IPS-NIHi11 (cell line): Measurements from ENCODE around the gene ADAM30.
"Not testable (repeated sequence)": the region's sequence is repeated elsewhere in the genome, so short reads cannot be mapped to it uniquely, and the experiment has no call there.

Source experiments
- DNase-seq: peaks from one replicate; pipeline ENCODE4 v3.0.0; 2012; ENCODE audit warnings: mixed read lengths, low spot score

Gene ADAM30

DNA sequence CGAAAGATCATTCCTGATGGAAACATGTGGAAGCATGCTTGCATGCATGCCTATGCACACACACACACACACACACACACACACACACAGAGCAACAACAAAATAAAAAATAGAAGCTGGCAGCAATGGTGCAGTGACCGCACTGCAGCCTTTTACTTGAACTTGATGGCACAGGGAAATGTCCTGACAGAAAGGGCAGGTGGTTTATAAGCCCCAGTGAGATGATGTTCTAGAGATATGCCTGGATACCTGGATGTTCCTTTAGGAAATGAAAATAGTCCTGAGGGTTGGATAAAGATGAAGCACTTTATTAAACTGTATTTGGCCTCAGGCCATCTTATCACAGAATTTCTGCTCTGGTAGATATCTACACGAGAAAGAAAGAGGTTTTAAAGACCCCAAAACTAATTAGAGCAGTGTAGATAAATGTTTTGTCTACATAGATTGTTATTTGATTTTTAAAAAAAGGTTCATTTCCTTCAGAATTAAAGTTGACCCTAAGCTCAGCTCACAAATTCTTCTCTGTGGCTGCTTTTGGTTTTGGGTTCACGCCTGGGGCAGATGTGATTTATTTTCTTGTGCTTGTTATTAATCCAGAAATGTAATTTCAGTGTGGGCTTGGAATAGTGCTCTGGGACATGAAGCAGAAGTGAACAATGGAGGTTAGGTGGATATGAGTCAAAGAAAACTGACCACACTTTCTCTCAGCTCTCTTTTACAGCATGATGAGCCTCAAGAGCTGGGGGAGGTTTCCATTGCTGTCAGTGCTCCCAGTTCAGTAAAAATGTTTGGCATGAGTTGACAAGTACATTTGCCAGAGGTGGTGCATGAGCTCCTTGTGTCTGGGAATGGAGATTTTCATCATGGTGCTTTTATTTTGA is 22.9 kb downstream of the ADAM30 start:
- no peak for DNase-seq

DNA sequence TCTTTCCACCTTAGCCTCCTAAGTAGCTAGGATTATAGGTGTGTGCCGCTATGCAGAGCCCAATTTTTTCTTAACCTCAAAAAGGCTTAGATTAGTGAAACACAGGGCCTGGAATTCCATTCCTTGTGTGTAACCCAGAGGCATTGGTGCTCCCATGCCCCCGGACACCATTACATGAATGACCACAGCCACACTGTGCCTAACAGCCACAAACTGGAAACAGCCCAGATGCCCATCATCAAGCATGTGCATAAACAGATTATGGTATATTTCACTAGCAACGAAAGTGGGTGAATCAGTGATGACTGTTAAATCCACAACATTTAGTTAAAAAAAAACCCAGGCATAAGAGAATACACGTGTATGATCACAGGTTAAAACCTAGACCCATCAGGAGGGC is 24.4 kb downstream of the ADAM30 start:
- DNase-seq, result no peak

DNA sequence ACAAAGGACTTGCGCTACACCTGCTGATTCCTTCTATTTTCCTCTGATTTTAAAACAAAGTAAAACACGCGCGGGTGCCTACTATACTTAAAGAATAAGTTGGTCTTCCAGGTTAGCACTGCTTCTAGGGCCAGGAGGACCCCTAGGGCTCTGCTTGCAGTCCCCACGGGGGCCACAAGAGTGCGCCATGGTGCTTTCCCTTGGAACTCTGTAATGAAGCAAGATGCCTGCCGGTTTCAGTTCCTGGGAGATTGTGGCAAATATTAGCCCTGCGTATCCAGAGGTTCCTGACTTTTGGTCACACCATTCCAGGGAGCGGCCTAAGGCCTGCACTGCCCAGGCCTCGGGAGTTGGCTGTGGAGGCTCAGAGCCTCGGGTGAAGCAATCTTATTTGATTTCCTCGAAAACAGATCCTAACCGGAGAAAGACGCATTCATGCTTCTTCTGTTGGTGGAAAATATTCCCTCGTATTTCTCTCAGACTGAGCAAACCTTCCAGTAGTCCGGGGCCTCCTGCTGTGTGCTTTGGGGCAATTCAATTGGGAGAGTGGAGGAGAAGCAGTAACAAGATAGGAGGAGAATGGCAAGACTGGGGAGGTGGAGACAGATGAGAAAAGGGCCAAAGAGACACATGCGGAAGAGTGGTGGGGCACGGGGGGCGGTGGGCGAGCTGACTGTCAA is 25.3 kb downstream of the ADAM30 start:
- peak; percentile 88 for DNase-seq

DNA sequence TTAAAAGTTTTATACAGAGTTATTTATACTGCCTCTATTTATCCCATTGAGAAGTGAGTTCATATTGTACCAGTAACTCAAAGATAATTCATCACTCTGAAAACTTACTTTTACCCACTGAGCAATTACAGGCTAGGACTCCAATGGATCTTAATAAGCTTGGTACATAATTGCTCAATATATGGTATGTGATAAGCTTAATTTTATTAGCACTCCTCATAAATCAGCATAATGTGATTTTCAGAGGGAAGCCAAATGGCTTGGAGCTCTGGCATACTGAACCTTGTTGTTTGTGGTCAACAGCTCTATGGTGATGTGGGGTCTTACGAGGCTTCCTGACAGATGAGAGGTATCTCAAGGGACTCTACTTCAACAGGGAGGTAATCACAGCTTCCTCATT is 26.3 kb downstream of the ADAM30 start:
- no peak for DNase-seq

DNA sequence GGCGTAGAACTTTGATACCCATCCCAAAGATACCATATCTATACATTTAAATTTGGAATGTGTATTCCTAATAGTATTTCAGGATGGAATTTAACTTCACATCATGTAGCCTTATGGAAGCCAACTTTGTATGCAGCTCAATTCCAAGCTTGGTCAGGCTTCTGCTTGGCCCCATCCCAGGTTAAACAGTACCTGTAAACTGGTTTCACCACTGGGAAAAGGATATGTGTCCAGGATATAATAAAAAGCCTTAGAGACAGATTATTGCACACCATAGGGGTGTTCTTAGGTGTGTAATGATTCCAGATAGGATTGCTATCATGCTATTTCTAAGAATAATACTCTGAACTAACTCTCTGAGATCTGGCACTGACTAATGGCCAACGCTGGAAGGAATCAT is 28.1 kb downstream of the ADAM30 start:
- DNase-seq, result no peak

DNA sequence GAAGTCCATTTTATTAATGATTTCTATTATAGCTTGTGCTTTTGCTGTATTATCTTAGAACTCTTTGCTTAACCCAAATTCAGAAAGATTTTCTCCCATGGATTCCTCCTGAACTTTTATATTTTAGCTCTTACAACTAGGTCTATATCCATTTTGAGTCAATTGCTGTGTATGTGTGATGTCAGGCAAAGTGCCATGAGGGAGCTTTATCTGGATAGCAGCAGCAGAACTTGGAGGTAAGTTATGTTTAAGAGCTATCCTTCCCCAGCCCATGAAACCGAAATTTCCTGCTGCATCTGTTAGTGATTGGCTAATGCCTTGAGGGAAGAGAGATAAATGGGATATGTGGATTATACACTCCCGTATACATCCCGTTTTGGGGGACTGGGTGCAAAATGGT is 29.9 kb downstream of the ADAM30 start:
- DNase-seq, result no peak

DNA sequence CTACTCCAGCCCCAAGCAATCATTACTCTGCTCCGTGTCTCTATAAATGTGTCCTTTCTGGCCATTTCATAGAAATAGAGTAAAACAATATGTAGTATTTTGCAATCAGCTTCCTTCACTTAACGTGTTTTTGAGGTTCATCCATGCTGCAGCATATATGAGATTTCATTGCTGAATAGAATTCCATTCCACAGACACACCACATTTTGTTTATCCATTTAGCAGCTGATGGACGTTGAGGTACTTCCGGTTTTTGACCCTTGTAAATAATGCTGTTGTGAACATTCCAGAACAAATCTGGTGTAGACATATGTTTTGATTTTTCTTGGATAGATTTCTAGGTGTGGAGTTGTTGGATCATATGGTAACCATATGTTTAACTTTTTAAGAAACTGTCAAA is 30.7 kb downstream of the ADAM30 start:
- DNase-seq, result no peak

DNA sequence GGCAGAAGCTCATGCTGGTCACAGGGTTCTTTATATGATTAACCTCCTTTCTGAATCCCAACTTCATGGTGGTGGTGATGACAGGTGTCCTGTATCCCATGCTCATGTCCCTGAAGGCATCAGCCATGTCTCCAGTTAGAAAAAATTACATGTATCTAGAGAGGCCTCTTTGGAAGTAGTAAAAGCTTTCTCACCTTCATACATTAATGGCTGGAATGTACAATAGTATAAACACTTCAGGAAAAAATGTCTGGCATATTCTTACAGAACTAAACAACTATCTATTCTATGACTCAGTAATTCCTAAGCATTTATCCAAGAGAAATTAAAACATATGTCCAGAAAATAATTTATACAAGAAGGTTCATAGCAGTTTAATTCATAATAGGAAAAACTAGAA is 34.0 kb downstream of the ADAM30 start:
- DNase-seq, result no peak

DNA sequence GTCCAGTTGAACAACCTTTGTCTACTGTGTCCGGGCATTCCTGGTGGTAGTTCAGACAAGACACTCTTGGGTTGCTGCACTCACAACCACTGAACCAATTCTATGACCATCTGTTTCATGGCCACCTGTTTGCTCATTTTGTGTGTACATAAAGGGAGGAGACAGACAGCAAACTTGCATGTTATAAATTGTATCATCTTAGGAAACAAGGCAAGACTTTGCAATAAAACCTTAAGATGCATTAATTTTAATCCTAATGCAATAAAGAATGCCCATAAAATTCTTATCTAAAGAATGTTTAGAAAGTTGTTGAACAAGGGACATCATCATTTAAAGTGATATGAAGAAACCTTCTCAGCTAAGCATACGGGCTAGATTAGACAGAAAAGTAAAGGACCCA is 34.8 kb downstream of the ADAM30 start:
- DNase-seq, result no peak

DNA sequence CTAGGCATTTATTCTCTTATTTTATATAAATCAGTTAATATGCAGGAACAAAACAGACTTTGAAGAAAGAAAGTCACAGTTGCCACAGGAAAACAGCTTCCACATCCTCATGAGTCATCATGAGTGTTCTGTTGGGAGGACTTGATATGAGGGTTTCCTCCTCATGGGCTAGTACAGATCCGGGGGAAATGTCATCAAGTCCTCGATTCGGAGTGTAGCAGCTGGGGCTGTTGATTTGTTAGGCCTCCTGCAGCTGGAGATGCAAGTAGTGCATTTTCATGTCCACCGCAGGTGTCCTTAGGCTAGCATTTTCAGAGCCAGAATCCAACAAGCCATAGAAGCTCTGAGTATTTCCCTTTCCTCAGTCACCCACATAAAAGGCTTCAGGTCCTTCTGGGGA is 36.7 kb downstream of the ADAM30 start:
- no peak for DNase-seq

DNA sequence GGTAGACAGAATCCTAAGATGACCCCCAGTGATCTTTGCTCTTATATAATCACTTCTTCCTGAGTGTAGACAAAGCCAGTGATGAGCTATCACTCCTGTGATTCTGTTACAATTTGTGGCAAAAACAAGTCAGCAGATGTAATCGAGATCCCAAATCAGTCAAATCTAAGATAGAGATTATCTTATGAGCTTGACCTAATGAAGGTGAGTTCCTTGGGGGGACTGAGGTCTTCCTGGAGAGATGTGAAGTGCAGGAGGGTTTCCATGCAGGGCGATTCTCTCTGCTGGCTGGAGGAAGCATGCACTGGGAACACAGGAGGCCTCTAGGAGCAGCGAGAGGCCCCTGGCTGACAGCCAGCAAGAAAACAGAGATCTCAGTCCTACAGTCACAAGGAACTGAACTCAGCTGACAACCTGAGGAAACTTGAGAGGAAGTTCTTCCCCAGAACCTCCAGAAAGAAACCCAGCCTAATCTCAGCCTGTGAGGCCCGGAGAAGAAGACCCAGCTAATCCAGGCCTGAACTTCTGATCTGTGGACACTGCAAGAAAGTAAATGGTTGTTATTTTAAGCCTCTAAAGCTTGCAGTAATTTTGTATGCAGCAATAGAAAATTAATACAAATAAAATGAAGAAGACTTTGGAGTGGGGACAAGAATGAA is 37.6 kb downstream of the ADAM30 start:
- DNase-seq, result not testable (repeated sequence)

DNA sequence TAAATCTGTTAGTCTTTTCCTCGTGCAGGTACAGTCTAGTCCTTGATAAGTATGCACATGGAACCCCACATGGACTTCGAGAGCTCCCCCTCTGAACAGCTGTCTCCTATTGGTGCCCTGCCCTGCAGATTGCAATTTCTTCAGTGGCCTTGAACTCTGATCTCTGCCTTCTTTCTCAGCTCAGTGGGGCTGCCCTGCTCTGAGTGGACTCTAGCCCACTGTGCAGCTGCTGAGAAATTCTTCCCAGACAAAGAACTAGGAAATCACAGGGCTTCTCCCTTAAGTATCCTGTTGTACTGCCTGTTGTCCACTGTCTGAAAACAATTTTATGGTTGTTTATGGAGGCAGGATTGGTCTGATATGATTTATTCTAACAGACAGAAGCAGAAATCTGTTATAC is 38.2 kb downstream of the ADAM30 start:
- DNase-seq, result no peak

DNA sequence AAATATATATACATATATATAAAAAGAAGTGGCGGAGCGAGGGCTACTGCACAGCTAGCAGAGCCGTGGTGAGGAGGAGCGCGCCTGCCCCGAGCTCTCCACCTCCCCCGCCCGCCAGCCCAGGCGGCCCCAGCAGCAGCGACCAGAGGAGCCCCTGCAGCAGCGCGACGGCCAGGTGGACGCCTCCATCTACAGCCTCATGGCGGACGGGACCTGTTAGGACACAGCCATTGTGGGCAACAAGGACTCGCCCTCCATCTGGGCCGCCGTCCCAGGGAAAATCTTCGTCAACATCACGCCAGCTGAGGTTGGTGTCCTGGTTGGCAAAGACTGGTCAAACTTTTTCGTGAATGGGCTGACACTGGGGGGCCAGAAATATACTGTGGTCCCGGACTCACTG is 43.2 kb downstream of the ADAM30 start:
- DNase-seq, result no peak

DNA sequence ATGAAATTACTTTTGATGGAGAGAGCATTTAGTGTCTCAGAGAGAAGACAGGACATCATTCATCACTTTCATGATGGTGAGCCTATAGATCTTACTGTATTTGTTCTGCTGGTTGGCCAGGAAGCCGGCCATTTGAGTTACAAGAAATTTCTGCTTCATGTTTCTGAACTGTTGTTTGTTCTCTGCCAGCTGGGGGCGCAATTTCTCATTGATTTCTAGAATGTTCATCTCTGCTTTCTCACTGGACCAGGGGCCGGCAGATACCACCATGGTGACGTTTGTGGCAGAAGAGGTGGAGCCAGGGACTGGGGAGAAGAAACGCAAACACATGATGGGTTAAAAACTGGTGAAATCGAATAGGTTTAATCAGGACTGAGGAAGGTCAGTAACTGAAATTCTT is 52.1 kb downstream of the ADAM30 start:
- DNase-seq, result not testable (repeated sequence)
